Measurements from ENCODE around the gene DENND1A.

The DENND1A gene

DNA sequence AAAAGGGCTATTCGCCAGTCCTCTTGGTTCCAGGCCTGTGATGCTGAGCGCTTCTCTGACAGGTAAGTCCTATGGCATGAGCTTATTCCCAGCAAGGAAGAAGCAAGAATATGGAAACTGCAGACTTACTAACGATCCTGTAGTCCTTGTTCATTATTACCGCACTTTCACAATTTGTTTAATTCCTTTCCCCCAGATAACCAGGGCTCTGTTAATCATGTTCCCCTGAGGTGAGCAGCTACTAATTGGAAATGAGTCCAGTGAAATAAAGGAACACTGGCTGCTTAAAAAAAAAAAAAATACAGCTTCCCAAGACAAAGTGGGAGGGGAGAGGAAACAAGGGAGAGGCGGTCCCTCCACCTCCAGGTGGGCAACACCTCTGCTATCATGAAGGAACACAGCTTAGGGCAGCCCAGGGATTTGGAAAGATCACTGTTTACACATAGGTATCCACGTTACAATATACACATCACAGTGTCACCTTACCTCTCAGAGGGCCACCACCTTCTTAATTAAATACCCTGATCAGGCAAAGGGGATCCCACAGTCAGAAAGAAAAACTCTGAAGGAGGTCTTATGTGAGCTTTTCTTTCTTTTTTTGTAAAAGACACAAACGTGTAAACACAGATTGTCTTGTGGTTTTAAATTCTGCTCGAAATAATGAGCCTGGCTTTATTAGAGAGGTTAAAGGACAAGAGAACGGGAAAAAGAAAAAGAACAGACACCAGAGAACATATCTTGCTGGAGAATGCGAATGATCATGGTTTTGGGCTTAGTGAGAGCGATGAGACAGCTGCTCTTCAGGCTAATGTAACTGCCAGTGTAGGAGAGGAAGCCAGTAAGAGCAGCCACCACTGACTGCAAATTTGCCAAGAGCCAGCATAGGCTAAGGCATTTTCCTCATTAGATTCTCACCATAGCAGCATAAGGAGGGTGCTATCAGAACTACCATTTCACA lies 315.3 kb downstream of the DENND1A start:
- in situ Hi-C loops (cut with HindIII; ENCODE audit: low sequenced_read_pairs): no loop called here
- DNase-seq (ENCODE audit: low read depth): no peak
- H3K4me3 ChIP-seq (ENCODE audit: low read depth, low read length): no peak overlapping the region
- TF ChIP-seq, protein P1, sequence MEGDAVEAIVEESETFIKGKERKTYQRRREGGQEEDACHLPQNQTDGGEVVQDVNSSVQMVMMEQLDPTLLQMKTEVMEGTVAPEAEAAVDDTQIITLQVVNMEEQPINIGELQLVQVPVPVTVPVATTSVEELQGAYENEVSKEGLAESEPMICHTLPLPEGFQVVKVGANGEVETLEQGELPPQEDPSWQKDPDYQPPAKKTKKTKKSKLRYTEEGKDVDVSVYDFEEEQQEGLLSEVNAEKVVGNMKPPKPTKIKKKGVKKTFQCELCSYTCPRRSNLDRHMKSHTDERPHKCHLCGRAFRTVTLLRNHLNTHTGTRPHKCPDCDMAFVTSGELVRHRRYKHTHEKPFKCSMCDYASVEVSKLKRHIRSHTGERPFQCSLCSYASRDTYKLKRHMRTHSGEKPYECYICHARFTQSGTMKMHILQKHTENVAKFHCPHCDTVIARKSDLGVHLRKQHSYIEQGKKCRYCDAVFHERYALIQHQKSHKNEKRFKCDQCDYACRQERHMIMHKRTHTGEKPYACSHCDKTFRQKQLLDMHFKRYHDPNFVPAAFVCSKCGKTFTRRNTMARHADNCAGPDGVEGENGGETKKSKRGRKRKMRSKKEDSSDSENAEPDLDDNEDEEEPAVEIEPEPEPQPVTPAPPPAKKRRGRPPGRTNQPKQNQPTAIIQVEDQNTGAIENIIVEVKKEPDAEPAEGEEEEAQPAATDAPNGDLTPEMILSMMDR (IDR thresholded peaks at IDR 0.05; ENCODE audit: low read depth, low read length, missing control alignments): no peak

DNA sequence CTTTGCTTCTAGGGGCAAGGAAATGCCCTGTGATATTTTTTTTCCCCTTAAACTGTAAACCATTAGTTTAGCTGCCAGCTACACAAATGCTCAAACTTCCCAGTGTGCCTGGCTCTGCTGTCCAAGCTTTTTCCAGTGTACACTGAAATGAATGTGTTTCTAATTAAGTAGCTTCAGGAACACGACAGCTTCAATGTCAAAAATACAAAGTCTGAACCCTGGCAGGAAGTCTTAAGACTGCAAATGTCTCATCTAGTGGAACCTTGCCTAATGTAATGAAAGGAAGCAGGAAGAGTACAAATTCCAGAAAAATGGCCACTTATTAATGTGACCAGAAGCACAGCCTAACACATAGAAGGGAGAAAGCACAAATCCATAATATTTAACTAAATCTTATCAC lies 318.7 kb downstream of the DENND1A start:
- in situ Hi-C loops (cut with HindIII; ENCODE audit: low sequenced_read_pairs): no loop called here
- TF ChIP-seq, protein P1 (IDR thresholded peaks at IDR 0.05; ENCODE audit: low read depth, low read length, missing control alignments): no peak
- H3K4me3 ChIP-seq (ENCODE audit: low read depth, low read length): no peak overlapping the region
- DNase-seq (ENCODE audit: low read depth): no peak

DNA sequence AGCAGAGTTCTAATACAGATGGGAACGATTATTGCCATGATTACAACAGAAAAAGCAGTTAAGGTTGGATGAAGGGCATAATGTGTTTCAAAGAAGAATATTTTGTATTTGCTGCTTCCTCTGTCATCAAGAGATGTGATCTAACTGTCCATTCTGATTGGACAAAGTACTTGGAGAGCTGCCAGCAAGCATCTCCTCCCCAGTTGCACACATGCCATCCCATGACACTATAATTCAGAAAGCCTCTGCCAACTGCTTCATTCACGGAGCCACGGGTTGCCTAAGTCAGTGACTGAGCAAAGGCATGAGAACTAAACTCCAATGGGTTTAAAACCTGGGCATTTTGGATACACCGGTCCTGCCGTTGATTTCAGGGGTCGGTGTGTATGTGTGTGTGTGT lies 320.1 kb downstream of the DENND1A start:
- in situ Hi-C loops (cut with HindIII; ENCODE audit: low sequenced_read_pairs): no loop called here
- no peak for DNase-seq (ENCODE audit: low read depth)
- TF ChIP-seq, protein P1 (IDR thresholded peaks at IDR 0.05; ENCODE audit: low read depth, low read length, missing control alignments): no peak
- no peak overlapping the region for H3K4me3 ChIP-seq (ENCODE audit: low read depth, low read length)

DNA sequence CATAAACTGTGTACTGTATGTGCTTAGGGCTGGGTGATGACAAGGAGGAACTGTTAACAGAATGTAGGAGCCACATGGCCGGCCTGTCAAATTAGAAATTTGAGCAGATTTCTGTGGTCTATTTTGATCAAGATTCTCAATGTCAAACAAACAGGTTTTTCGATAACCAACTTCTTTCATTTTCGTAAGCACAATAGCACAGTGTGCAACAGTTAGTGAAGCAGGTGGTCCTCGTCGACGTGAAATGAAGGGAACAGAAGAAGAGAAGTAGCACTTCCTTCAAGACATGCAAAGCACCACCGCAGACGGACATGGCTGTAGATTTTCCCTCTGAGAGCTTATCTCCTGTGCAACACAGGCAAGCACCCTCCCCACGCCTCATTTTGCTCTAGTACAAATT lies 321.8 kb downstream of the DENND1A start:
- in situ Hi-C loops (cut with HindIII; ENCODE audit: low sequenced_read_pairs): no loop called here
- H3K4me3 ChIP-seq (ENCODE audit: low read depth, low read length): no peak overlapping the region
- no peak for DNase-seq (ENCODE audit: low read depth)
- TF ChIP-seq, protein P1 (IDR thresholded peaks at IDR 0.05; ENCODE audit: low read depth, low read length, missing control alignments): no peak

DNA sequence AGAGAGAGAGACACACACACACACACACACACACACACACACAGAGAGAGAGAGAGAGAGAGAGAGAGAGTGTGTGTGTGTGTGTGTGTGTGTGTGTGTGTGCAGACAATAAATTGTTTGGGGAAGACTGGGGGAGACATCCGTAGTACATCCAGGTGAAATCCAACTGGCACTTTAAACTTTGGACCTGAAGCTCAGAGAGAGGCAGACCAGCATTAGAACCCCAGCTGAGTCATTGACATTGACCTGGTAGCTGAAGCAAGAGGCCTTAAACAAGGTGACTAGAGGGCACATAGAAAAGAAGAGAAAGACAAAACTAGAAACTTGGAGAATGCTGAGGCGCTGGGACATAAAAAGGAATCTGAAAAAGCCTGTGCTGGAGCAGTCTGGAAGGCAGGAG lies 322.4 kb downstream of the DENND1A start:
- DNase-seq (ENCODE audit: low read depth): no peak
- H3K4me3 ChIP-seq (ENCODE audit: low read depth, low read length): no peak overlapping the region
- in situ Hi-C loops (cut with HindIII; ENCODE audit: low sequenced_read_pairs): no loop called here
- TF ChIP-seq, protein P1 (IDR thresholded peaks at IDR 0.05; ENCODE audit: low read depth, low read length, missing control alignments): no peak

DNA sequence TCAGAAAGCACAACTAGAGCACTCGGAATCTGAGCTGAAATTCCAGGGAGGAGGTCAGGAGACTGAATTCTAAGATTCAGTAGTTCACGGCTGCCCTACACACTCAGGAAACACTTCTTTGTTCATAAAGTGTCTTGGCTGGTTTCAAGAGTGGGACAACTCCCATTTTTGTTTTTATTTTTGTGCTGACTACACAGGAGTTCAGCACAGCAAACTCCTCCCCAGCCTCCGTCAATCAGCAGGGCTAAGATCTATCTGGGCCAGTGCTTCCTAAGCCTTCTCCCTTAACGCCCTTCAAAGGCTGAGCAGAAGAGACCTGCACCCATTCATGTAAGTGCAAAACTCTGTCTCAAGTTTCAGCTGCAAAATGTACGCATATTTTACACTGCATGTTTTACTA lies 323.8 kb downstream of the DENND1A start:
- in situ Hi-C loops (cut with HindIII; ENCODE audit: low sequenced_read_pairs): no loop called here
- H3K4me3 ChIP-seq (ENCODE audit: low read depth, low read length): no peak overlapping the region
- DNase-seq (ENCODE audit: low read depth): no peak
- TF ChIP-seq, protein P1 (IDR thresholded peaks at IDR 0.05; ENCODE audit: low read depth, low read length, missing control alignments): no peak
